Skeletal muscle satellite cell (primary cell): Measurements from ENCODE around the gene RPS14.

Experiments
- H3K27me3 ChIP-seq: 2 replicates; pipeline ENCODE4 v1.7.0; 2013; ENCODE audit warnings: low read length; ENCODE audit not compliant: control insufficient read depth, insufficient read depth
- H3K36me3 ChIP-seq: 2 replicates; pipeline ENCODE4 v1.7.0; 2013; ENCODE audit warnings: mild to moderate bottlenecking, control low read depth, low read length; ENCODE audit not compliant: insufficient read depth
- H3K4me1 ChIP-seq: 2 replicates; pipeline ENCODE4 v1.7.0; 2013; ENCODE audit warnings: low read length; ENCODE audit not compliant: control insufficient read depth, insufficient read depth
- H3K4me2 ChIP-seq: 2 replicates; pipeline ENCODE4 v1.7.0; 2013; ENCODE audit warnings: mild to moderate bottlenecking, low read length
- H3K4me3 ChIP-seq: 2 replicates; pipeline ENCODE4 v1.7.0; 2013; ENCODE audit warnings: low read length
- H3K9ac ChIP-seq: 2 replicates; pipeline ENCODE4 v1.7.0; 2013; ENCODE audit warnings: mild to moderate bottlenecking, low read depth, low read length, moderate library complexity
- H3K9me3 ChIP-seq: replicated peaks from 2 replicates; pipeline ENCODE4 v1.7.0; 2013; ENCODE audit warnings: mild to moderate bottlenecking, control low read depth, low read length

RPS14 gene

GRCh38 chr5:150442699-150443080, 6.8 kb downstream of the RPS14 start:
- no peak overlapping the region for H3K4me2 ChIP-seq
- peaks cover 15% of the 10 kb centered on the region for H3K4me1 ChIP-seq
- H3K27me3 ChIP-seq, result no peaks in the 10 kb centered on the region
- H3K36me3 ChIP-seq, result peaks cover 46% of the 10 kb centered on the region
- no peaks in the 10 kb centered on the region for H3K9me3 ChIP-seq
- no peak overlapping the region for H3K4me3 ChIP-seq
- no peak overlapping the region for H3K9ac ChIP-seq

DNA sequence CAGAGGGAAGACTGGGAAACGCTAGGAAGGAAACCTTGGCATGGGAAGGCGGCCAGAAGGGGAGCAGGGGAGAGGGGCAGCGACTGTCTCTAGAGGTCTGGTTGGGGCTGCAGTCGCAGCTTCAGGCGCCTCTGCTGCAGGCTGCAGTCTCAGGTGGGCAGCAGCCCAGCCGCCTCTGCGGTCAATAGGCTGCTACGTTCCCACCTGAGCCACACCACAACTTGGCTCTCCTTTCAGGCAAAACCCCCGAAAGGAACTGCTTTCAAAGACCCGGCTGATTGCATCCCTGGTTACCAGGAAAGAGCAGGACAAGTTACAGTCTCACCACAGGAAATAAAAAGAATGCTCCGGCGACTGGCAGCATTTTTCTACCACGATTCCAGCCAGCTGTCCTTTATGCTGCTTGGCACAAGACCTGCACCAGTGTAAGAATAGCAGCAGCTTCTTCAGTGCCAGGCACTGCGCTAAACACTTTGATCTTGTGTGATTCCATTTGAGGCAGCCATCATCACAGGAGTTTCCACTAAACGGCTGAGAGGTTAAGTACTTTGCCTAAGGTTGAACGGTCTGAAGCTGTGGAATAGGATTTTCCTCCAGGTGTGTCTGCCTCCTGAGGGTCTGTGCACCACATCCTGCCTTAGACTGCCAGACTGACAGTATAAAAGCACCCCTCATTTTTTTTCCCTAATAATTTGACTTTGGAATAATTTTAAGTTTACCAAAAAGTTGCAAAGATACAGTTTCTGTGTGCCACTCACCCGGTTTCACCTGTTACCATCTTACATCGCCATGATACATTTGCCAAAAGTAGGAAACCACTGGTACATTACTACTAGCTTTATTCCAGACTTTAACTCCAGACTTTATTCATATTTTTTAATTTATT, 7.5 kb downstream of the RPS14 start:
- H3K36me3 ChIP-seq, result peaks cover 40% of the 10 kb centered on the region
- H3K4me2 ChIP-seq, result no peak overlapping the region
- no peaks in the 10 kb centered on the region for H3K27me3 ChIP-seq
- no peaks in the 10 kb centered on the region for H3K9me3 ChIP-seq
- no peak overlapping the region for H3K4me3 ChIP-seq
- H3K4me1 ChIP-seq, result peaks cover 9% of the 10 kb centered on the region
- no peak overlapping the region for H3K9ac ChIP-seq

GRCh38 chr5:150440948-150441812, 8.4 kb downstream of the RPS14 start:
- Histone ChIP-seq H3K36me3 (peaks cover 31% of the 10 kb centered on the region), H3K4me2 (no peak overlapping the region), H3K9me3 (no peaks in the 10 kb centered on the region), H3K4me1 (peaks cover 6% of the 10 kb centered on the region), H3K4me3 (no peak overlapping the region), H3K27me3 (no peaks in the 10 kb centered on the region), H3K9ac (no peak overlapping the region)

GRCh38 chr5:150438873-150439546, 10.5 kb downstream of the RPS14 start:
- Histone ChIP-seq H3K27me3 (no peaks in the 10 kb centered on the region), H3K4me2 (no peak overlapping the region), H3K4me3 (no peak overlapping the region), H3K4me1 (peaks cover 3% of the 10 kb centered on the region), H3K9ac (no peak overlapping the region), H3K36me3 (peaks cover 9% of the 10 kb centered on the region), H3K9me3 (no peaks in the 10 kb centered on the region)

DNA sequence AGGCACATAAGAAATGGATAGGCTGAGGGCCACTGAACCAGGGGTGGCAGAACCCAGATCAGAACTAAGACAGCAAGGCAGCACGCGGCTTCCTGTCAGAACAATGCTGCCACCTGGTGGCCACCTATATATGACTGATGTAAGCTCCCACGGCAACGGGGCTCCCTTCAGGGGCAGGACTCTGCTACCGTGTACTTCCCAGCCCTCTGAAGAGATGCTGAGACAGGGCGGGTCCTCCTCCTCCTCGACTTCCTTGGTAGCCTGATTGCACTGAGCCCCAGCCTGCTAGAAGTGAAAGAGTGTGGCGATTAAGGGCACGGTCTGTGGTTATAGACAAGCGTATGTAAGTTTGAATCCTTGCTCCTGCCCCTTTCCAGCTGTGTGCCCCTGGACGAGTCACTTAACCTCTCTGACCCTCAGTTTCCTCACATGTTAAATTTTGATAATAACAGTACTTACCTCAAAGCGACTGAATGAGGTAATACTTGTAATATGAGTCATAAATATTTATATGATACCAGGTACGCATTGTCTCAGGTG, 13.3 kb downstream of the RPS14 start:
- no peaks in the 10 kb centered on the region for H3K27me3 ChIP-seq
- no peaks in the 10 kb centered on the region for H3K9me3 ChIP-seq
- H3K9ac ChIP-seq, result no peak overlapping the region
- no peak overlapping the region for H3K4me3 ChIP-seq
- peaks cover 3% of the 10 kb centered on the region for H3K4me1 ChIP-seq
- no peaks in the 10 kb centered on the region for H3K36me3 ChIP-seq
- peak overlapping the region; percentile 43 for H3K4me2 ChIP-seq

DNA sequence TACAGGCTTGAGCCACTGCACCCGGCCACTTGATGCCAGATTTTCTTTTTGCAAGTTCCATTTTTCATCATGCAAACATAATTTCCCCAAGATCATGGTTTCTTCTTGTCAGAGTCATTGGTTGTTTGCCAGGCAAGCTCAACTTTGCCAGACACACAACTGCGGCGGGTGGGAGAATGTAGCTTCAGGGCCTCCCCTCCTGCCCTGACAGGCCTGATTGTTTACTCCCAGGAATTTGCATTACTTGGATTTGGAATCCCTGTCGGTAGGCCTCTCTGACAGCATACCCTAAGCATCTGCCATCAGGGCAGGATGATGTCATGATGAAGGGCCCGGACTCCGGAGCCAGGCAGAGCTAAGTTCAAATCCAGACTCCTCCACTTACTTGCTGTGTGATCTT, 15.1 kb downstream of the RPS14 start:
- Histone ChIP-seq H3K4me1 (peaks cover 3% of the 10 kb centered on the region), H3K9ac (no peak overlapping the region), H3K9me3 (no peaks in the 10 kb centered on the region), H3K4me3 (no peak overlapping the region), H3K27me3 (no peaks in the 10 kb centered on the region), H3K4me2 (no peak overlapping the region), H3K36me3 (no peaks in the 10 kb centered on the region)

GRCh38 chr5:150431574-150431973, 18.0 kb downstream of the RPS14 start:
- Histone ChIP-seq H3K4me2 (no peak overlapping the region), H3K27me3 (no peaks in the 10 kb centered on the region), H3K36me3 (no peaks in the 10 kb centered on the region), H3K9ac (no peak overlapping the region), H3K4me1 (peaks cover 12% of the 10 kb centered on the region), H3K4me3 (no peak overlapping the region), H3K9me3 (no peaks in the 10 kb centered on the region)

- no peak overlapping the region for H3K4me3 ChIP-seq
Measured at GRCh38 chr5:150431048-150431447, 18.5 kb downstream of the RPS14 start.

GRCh38 chr5:150429410-150429873, 20.1 kb downstream of the RPS14 start:
- Histone ChIP-seq H3K4me3 (no peak overlapping the region), H3K9ac (no peak overlapping the region), H3K36me3 (no peaks in the 10 kb centered on the region), H3K9me3 (no peaks in the 10 kb centered on the region), H3K4me2 (no peak overlapping the region), H3K4me1 (peaks cover 9% of the 10 kb centered on the region), H3K27me3 (no peaks in the 10 kb centered on the region)

More at GRCh38 chr5:150431048-150431447, 18.5 kb downstream of the RPS14 start:
- H3K27me3 ChIP-seq, result no peaks in the 10 kb centered on the region
- no peaks in the 10 kb centered on the region for H3K9me3 ChIP-seq
- H3K36me3 ChIP-seq, result no peaks in the 10 kb centered on the region
- no peak overlapping the region for H3K4me2 ChIP-seq
- no peak overlapping the region for H3K9ac ChIP-seq
- peaks cover 9% of the 10 kb centered on the region for H3K4me1 ChIP-seq

- H3K27me3 ChIP-seq, result no peaks in the 10 kb centered on the region
- H3K9ac ChIP-seq, result no peak overlapping the region
- peaks cover 9% of the 10 kb centered on the region for H3K4me1 ChIP-seq
- H3K9me3 ChIP-seq, result no peaks in the 10 kb centered on the region
- H3K4me3 ChIP-seq, result no peak overlapping the region
- no peaks in the 10 kb centered on the region for H3K36me3 ChIP-seq
- H3K4me2 ChIP-seq, result no peak overlapping the region
Measured at GRCh38 chr5:150428978-150429377, 20.6 kb downstream of the RPS14 start.
